Omental fat pad (tissue), 4 donors: Measurements from ENCODE around the gene TBC1D22A. TPM values are rescaled to one million over a fixed set of nuclear protein-coding genes. Genes with fewer than 3 reads are reported as not detected.

Experiments
- ATAC-seq: fragments of 150-250 bp; one replicate; pipeline ENCODE4 v1.9.1; 2016; ENCODE audit warnings: mild to moderate bottlenecking, moderate library complexity; ENCODE audit not compliant: low FRiP score
- DNase-seq: peaks from one replicate; pipeline ENCODE4 v3.0.0-alpha.2; 2019; ENCODE audit warnings: low spot score
- CTCF ChIP-seq, 3 donors: fragments of 450-650 bp; IDR thresholded peaks; one replicate each; pipeline ENCODE4 v1.5.1; 2016 to 2017; ENCODE audit warnings: antibody characterized with exemption in 3 of 3, mild to moderate bottlenecking in 3 of 3, moderate library complexity in 2 of 3
- total RNA-seq, 4 donors: library from RNA; depleted of rRNA; stranded (reverse); fragments of >200 nt; gene quantifications; one replicate each; pipeline ENCODE4 v1.1.0, GENCODE V29; 2016

Gene TBC1D22A
- total RNA-seq, 4 donors from 2014 or later: 21.3 to 31.2 (median 24.5) TPM

- ATAC-seq (no peak), DNase-seq (no peak)
- no peak for TF ChIP-seq CTCF (IDR thresholded peaks at IDR 0.05)
Measured at GRCh38 chr22:47042861-47043496, 280.5 kb downstream of the TBC1D22A start.

DNA sequence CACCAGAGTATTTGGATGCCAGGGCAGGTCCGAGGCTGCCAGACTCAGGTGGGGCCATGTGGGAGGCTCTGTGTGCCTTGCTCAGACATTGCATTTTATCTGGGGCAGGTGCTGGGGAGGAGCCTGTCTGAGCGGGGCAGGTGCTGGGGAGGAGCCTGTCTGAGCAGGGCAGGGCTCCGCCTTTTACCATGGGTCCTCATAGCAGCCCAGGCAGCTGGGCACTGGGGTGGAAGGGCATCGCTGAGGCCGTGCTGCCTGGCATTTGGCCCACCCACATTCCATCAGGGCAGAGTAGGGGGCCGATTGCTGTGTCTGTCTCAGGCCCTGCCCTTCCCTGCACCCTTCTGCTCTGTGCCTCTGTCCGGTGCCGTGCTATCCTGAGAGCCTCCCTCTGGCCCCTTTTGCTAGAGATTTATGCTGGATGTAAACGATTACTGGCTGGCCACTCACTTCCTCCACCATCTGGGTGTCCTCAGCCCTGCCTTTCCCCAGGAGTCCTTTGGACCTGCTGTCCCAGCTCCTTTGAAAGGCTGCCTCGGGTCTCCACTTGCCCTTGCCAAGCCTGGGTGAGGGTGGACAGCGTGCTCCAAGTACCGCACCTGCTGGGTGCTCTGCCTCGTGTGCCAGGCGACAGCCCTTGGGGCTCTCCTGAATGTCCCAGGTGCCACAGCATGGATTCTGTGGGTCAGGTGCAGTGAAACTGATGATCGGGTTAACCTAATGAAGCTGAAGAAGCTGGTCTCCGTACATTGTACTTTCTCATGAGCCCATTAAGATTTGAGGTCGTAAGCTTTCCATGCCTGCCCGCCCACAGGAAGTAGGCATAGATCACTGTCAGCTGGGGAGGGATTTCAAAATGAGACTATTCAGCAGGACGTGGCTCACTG is 281.6 kb downstream of the TBC1D22A start:
- no peak for TF ChIP-seq CTCF (IDR thresholded peaks at IDR 0.05)
- peak; percentile 34 for ATAC-seq

DNA sequence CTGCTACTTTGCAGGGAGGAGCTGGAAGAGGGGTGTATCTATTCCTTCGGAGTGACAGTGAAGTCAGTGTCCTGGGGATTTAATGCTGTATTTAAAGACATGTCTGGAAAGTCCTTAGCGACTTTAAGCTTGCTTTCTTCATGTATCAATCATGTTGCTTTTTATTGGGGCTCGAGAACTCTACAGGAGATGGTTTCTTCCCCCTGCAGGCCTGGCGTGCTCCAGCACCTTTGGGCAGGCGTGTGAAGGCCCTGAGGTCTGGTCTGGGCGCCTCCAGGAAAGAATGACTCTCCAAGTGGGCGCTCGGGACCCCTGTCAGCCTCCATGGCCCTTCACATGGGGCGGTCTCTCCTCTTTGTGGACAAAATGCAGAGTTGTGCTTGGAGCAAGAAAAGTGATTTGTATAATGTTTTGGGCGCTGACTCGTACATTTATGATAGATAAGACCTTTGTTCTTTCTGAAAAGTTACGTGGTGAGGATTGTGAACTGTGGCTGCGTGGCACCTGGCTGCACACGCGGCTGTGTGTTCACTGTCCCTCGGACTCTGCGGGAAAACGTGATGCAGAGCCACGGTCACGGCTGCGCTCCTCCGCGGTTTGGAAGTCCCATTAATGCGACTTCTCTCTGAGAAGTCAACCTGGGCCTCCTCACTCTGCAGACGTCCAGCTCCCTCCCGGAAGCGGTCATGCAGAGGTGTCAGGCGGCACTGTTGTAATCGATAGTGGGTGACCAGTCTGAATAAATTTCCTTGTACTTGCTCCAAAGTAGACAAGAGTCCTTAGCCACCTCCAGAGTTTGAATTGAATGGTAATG is 282.5 kb downstream of the TBC1D22A start:
- ATAC-seq: no peak
- TF ChIP-seq CTCF (IDR thresholded peaks at IDR 0.05): no peak
- DNase-seq: no peak

More for the DNA sequence above, 281.6 kb downstream of the TBC1D22A start:
- DNase-seq: no peak

- no peak for TF ChIP-seq CTCF (IDR thresholded peaks at IDR 0.05)
- ATAC-seq (no peak), DNase-seq (no peak)
Measured at GRCh38 chr22:47045691-47046410, 283.4 kb downstream of the TBC1D22A start.

DNA sequence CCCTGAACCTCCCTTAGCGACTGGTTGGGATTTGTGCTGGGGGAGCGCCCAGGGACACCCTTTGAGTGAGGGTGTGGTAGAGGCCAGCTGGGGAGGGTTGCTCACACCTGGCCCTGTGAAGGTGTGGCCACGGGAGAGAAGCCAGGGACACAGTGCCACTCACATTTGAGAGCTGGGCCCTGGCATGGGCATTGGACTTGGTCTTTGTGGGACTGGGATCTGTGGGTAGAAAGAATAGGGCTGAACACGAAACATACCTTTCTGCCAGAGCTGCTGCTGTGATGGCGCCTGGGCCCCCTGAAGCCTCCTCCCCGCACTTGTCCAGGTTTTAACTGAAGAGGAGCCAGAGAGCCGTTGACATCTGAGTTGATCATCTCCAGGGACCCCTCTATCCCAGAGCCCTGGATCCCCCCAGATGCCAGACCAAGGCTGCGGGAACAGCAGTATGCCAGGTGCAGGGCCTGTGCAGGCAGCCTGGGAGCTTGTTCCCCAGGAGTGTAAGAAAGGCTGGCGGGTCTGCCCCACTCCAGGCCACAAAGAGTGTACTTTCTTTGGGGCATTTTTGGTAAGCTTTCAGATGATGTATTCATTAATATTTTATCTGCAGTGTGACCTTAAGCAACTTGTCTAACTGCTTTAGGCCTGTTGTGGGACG is 284.1 kb downstream of the TBC1D22A start:
- no peak for TF ChIP-seq CTCF (IDR thresholded peaks at IDR 0.05)
- no peak for DNase-seq
- no peak for ATAC-seq
